GM12801 (cell line): ENCODE results near the gene PCED1A.

Source experiments
- TF ChIP-seq, protein P1 (sequence below): IDR thresholded peaks from one replicate; pipeline ENCODE4 v1.5.1; 2011; ENCODE audit warnings: control low read depth; ENCODE audit not compliant: insufficient read length; ENCODE audit errors: extremely low read depth

The PCED1A gene

DNA sequence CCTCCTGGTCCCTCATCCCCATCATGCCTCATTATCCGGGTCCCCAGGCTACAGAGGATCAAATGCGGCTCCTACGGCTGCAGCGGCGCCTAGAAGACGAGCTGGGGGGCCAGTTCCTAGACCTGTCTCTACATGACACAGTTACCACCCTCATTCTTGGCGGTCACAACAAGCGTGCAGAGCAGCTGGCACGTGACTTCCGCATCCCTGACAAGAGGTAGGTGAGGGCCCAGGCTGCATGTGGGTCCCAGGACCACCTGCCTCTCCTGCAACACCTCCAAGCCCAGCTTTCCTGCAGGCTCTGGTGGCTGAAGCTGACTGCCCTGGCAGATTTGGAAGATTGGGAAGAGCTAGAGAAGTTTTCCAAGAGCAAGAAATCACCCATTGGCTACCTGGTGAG is 24.6 kb upstream of the PCED1A start:
- TF ChIP-seq, protein P1, sequence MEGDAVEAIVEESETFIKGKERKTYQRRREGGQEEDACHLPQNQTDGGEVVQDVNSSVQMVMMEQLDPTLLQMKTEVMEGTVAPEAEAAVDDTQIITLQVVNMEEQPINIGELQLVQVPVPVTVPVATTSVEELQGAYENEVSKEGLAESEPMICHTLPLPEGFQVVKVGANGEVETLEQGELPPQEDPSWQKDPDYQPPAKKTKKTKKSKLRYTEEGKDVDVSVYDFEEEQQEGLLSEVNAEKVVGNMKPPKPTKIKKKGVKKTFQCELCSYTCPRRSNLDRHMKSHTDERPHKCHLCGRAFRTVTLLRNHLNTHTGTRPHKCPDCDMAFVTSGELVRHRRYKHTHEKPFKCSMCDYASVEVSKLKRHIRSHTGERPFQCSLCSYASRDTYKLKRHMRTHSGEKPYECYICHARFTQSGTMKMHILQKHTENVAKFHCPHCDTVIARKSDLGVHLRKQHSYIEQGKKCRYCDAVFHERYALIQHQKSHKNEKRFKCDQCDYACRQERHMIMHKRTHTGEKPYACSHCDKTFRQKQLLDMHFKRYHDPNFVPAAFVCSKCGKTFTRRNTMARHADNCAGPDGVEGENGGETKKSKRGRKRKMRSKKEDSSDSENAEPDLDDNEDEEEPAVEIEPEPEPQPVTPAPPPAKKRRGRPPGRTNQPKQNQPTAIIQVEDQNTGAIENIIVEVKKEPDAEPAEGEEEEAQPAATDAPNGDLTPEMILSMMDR: no peak

DNA sequence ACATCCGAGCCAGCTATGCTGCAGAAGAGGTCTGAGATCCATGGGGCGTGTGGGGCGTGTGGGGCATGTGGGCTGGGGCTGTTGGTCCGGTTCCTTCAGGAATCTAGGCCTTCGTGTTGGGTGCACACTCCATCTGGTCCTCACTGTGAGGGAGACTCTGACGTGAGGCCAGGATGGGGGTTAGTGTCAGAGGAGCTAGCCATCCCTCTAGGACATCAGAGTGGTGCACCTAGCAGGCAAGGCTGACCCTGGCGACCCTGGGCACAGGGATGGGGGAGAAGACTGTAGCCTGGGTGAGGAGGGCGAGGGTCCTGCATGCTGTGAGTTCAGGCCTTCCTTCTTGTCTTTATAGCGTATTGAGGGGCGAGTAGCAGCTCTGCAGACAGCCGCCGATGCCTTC is 24.2 kb upstream of the PCED1A start:
- TF ChIP-seq, protein P1: no peak

DNA sequence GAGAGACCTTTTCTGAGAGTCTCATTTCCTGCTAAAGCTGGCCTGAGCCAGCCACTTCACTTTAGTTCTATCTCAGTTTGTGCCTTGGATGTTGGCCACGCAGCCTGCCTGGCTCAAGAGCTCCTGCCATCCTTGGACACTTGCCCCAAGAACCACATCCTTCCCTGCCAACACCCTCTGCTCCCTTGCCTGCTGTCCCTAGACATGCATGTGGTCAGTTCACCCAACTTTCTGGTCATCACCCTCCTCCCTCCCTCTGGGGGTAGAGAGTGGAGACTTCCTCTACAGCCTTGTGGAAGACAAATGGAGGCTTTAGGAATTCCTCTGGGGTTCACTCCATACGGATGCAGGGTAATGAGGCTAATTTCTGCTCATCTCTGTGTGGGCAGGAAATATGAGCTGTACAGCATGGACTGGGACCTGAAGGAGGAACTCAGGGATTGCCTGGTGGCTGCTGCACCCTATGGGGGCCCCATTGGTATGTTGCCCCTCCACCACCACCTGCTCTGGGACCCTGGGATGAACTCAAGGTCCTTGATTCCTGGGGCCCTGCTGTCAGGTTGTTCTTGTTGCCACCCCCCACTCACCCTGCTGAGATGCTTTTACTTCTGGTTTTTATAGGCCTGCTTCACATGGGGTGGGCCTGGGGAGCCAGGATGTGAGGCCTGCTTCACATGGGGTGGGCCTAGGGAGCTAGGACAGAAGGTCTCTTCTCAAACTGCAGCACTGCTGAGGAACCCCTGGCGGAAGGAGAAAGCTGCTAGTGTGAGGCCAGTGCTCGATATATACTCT is 19.1 kb upstream of the PCED1A start:
- TF ChIP-seq, protein P1: no peak

DNA sequence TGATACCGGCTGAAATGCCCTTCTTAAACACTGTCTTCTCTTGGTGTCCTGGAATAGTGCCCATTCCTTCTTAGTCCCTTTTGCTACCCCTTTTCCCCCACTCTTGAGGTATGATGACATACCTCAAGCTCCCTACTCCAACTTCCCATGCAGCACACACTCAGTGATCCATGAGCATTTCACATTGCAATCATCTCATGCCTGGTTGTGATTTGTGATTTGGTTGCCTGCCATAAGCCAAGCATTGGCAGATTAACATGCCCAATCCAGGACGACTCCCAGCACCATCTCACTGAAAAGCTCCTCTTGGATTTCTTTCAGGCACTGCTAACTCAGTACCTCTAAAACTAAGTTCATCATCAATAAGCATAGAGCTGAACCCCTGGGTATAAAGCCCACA is 18.1 kb upstream of the PCED1A start:
- TF ChIP-seq, protein P1: no peak

DNA sequence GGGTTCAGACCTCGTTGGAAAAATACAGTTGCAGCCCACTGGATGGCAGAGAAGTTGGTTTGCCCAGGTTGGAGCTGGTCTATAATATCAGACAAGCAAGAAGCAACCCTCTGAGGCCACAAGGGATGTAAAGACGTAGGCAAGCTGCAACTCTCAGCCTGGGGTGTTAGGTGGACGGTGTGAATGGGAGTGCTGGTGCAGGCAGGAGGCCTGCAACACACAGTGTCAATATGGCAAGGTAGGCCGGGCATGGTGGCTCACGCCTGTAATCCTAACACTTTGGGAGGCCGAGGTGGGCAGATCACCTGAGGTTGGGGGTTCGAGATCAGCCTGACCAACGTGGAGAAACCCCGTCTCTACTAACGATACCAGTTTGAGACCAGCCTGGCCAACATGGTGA is 10.6 kb upstream of the PCED1A start:
- TF ChIP-seq, protein P1: no peak

DNA sequence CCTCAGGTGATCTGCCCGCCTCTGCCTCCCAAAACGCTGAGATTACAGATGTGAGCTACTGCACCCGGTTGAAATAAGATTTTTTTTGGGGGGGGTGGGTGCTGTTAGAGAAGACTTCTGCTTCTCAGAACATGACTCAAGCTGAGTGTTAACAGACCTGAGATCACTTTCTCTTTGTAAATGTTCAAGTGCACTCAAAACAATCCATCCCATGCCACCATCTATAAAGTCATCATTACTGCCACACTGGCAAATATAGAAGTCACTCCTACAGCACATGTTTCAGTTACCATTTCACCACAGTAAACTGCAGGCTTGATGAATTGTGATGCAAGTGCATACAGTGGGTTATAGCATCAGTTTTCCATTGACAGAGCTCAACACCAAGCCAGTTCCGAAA is 9.1 kb upstream of the PCED1A start:
- TF ChIP-seq, protein P1: no peak

DNA sequence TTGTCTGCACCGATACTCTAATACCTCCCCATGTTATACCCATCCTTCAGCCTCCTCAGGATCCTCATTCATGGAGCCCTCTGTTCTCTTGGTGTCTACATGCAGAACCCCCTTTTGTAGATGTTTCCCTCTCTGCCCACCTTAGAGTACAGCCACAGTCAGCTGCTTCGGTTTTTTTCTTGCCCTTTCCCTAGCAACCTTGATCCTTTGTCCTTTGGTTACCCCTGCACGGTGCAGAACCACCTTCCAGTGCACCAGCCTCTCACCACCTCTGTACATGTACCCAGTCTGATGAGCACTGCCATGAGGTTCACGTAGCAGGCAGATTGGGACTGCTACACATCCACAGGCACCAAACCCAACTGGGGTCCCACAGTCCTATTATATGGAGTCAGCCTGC is 7.3 kb upstream of the PCED1A start:
- TF ChIP-seq, protein P1: no peak
